Measurements from ENCODE around the gene MRPL24. TPM values are rescaled to one million over a fixed set of nuclear protein-coding genes. Genes with fewer than 3 reads are reported as not detected.

The MRPL24 gene
- total RNA-seq, 1 donor: 42.8 TPM

- TF ChIP-seq, protein P1, sequence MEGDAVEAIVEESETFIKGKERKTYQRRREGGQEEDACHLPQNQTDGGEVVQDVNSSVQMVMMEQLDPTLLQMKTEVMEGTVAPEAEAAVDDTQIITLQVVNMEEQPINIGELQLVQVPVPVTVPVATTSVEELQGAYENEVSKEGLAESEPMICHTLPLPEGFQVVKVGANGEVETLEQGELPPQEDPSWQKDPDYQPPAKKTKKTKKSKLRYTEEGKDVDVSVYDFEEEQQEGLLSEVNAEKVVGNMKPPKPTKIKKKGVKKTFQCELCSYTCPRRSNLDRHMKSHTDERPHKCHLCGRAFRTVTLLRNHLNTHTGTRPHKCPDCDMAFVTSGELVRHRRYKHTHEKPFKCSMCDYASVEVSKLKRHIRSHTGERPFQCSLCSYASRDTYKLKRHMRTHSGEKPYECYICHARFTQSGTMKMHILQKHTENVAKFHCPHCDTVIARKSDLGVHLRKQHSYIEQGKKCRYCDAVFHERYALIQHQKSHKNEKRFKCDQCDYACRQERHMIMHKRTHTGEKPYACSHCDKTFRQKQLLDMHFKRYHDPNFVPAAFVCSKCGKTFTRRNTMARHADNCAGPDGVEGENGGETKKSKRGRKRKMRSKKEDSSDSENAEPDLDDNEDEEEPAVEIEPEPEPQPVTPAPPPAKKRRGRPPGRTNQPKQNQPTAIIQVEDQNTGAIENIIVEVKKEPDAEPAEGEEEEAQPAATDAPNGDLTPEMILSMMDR (IDR thresholded peaks at IDR 0.05; ENCODE audit: insufficient read depth, low read length): no peak
- no peak overlapping the region for H3K4me3 ChIP-seq (ENCODE audit: low read depth, low read length)
- DNase-seq (ENCODE audit: low read depth): peak; percentile 80
Measured at GRCh38 chr1:156711011-156711817, 29.7 kb downstream of the MRPL24 start.

GRCh38 chr1:156709757-156710489 is 31.0 kb downstream of the MRPL24 start:
- peak; percentile 88 for DNase-seq (ENCODE audit: low read depth)
- H3K4me3 ChIP-seq (ENCODE audit: low read depth, low read length): no peak overlapping the region
- TF ChIP-seq, protein P1 (IDR thresholded peaks at IDR 0.05; ENCODE audit: insufficient read depth, low read length): no peak

DNA sequence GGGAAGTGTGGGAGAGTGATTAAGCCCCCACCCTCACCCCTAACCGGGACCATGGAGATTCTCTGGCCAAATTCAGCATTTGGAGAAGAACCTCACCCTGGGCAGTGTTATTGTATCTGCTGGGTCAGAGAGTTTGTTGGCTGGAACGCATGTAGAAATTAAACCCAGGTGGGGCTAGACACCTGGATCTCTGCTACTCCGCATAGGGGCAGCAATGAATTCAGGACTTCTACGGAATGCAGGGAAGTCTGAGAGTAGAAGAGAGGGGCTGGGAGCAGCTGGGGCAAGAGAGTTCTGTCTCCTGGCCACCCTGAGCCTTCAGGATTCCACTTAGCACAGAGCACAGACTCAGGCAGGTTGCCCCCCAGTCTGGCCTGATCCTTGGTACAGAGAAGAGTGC is 31.9 kb downstream of the MRPL24 start:
- no peak overlapping the region for H3K4me3 ChIP-seq (ENCODE audit: low read depth, low read length)
- DNase-seq (ENCODE audit: low read depth): no peak
- TF ChIP-seq, protein P1 (IDR thresholded peaks at IDR 0.05; ENCODE audit: insufficient read depth, low read length): no peak

- no peak overlapping the region for H3K4me3 ChIP-seq (ENCODE audit: low read depth, low read length)
- no peak for DNase-seq (ENCODE audit: low read depth)
Measured at GRCh38 chr1:156708218-156708661, 32.6 kb downstream of the MRPL24 start.

DNA sequence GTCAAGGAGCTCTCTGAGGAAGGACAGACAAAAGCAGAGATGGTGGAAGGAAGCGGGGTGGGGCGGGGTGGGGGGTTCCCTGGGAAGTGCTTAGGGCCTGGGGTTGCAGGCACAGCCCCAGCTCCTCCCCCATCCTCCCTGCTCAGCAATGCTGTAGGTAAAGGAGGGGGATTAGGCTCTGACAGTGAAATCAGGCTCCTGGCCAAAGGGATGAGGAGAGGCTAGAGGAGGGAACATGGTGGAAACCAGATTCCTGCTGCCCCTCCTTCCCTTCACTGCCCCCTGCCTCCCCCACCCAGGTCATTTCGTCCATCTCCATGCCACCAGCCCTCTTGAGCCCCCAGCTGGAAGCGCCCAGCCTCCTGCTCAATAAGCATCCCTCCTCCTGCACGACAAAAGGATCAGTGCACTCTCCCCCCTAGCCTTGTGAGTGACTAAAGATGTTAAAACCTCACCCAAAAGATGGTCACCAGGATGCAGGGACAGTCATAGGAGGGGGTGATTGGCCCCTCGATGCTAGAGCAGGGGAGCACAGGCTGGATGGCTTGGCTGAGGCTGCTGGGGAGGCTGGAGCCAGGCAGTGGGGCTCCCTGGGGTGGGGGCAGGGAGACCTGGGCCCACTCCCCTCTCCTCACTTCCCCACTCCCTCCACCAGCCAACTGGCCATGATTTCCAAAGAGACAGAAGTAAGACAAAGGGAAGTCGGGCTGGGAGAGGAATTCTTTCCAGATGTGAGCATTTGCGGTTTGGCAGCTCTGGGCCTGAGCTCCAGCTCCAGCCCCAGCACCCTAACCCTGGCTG is 33.3 kb downstream of the MRPL24 start:
- peak; percentile 77 for DNase-seq (ENCODE audit: low read depth)
- TF ChIP-seq, protein P1 (IDR thresholded peaks at IDR 0.05; ENCODE audit: insufficient read depth, low read length): no peak
- H3K4me3 ChIP-seq (ENCODE audit: low read depth, low read length): peak overlapping the region; percentile 17

More at GRCh38 chr1:156708218-156708661, 32.6 kb downstream of the MRPL24 start:
- TF ChIP-seq, protein P1 (IDR thresholded peaks at IDR 0.05; ENCODE audit: insufficient read depth, low read length): no peak

GRCh38 chr1:156706657-156707416 is 34.1 kb downstream of the MRPL24 start:
- TF ChIP-seq, protein P1 (IDR thresholded peaks at IDR 0.05; ENCODE audit: insufficient read depth, low read length): no peak
- H3K4me3 ChIP-seq (ENCODE audit: low read depth, low read length): peak overlapping the region; percentile 79
- peak; percentile 85 for DNase-seq (ENCODE audit: low read depth)
